GM19463 (cell line): ENCODE data around the gene TPO.
"Not testable (repeated sequence)": the region's sequence is repeated elsewhere in the genome, so short reads cannot be mapped to it uniquely, and the experiment has no call there.

Source experiments
- ATAC-seq: cut with Tn5 transposase; IDR thresholded peaks from one replicate; pipeline ENCODE4 v1.9.1; 2021; ENCODE audit warnings: mild to moderate bottlenecking, moderate library complexity; ENCODE audit not compliant: unreplicated experiment

TPO gene

DNA sequence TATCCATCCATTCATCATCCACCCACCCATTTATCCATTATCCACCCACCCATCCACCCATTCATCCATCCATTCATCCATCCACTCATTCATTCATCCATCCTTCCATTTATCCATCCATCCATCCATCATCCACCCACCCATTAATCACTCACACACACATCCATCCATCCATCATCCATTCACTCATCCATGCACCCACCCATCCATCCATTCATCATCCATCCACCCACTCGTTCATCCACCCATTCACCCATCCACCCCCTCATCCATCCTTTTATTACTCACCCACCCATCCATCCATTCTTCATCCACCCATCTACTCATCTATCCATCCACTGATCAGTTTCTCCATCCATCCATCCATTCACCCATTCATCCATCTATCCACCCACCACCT, 8.1 kb upstream of the TPO start:
- ATAC-seq: no peak

- ATAC-seq: no peak
These were observed 7.3 kb upstream of the TPO start for GRCh38 chr2:1405967-1406366.

DNA sequence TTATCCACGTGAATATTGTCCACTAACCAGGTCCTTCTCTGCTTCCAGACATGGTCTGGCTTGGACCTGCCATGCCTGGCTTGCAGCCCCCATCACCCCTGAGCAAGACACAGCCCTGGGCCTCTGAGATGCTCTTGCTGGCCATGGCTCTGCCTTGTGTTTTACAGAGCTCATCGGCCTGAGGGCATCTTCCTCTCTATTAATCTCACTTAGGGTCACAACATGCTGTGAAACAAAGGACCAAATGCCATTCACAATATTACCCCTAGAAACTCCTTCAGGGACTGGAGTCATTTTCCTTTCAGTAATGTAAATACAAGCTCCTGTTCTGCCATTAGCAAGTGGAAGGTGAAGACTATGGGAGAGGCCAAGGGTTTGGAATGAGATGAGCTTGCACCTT, 6.8 kb upstream of the TPO start:
- ATAC-seq: no peak

DNA sequence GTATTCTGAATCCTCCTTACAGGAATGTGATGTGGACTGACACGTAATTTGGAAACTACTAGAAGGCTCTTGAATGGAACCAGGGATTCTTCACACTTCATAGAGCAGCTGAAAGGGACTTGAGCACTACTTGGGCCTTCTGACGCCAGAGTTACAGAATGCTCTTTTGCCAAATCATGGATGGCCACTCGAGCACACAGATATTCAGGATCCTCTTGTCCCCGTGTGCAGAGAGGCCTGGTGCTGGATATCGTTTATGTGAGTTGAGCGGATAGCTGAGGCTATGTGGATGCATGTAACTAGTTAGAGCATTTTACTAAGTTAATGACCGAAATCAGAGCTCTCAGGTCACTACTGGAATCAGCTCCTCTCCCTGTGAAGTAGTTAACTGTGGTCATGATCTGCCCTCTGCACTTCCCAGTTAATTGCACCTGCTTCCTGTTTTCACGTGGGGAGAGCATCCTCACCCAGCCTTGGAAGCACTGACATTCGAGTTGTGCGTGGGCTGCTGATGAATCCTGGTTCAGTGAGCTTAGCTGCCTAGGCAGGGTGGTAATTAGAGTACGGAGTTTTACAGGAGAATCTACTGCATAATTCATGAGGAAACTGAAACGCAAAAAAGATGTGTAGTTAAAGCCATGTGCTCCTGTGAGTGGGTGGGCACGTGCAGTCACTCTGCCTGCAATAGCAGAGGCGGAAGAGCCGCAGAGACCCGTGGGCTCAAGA, 5.2 kb upstream of the TPO start:
- no peak for ATAC-seq

GRCh38 chr2:1414121-1414520, 858 bp downstream of the TPO start:
- no peak for ATAC-seq

DNA sequence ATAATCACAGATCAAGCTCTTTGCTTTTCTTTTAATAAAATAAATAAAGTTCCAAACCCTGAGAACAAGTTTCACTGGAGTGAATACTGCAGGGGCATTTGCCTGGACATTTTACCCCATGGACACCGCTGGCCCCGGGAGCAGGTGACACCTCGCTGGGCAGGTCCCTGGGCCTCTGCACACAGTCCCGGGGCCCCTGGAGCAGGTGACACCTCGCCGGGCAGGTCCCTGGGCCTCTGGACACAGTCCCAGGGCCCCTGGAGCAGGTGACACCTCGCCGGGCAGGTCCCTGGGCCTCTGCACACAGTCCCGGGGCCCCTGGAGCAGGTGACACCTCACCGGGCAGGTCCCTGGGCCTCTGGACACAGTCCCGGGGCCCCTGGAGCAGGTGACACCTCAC, 1.6 kb downstream of the TPO start:
- not testable (repeated sequence) for ATAC-seq

DNA sequence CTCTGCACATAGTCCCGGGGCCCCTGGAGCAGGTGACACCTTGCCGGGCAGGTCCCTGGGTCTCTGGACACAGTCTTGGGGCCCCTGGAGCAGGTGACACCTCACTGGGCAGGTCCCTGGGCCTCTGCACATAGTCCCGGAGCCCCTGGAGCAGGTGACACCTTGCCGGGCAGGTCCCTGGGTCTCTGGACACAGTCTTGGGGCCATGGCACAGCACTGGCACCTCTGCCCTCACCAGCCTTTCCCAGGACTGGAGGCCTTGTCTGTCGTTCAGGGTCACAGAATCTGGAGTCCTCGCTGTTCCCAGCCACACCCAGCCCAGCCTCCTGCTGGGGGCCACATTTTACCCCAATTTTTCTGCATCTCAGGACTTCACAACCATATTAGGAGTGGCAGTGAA, 2.2 kb downstream of the TPO start:
- no peak for ATAC-seq

- ATAC-seq: no peak
These were observed 5.3 kb downstream of the TPO start for GRCh38 chr2:1418566-1418965.

GRCh38 chr2:1420746-1421480, 7.7 kb downstream of the TPO start:
- no peak for ATAC-seq

- no peak for ATAC-seq
These were observed 8.5 kb downstream of the TPO start for GRCh38 chr2:1421731-1422130.

- ATAC-seq: no peak
These were observed 8.9 kb downstream of the TPO start for GRCh38 chr2:1422131-1422530.

DNA sequence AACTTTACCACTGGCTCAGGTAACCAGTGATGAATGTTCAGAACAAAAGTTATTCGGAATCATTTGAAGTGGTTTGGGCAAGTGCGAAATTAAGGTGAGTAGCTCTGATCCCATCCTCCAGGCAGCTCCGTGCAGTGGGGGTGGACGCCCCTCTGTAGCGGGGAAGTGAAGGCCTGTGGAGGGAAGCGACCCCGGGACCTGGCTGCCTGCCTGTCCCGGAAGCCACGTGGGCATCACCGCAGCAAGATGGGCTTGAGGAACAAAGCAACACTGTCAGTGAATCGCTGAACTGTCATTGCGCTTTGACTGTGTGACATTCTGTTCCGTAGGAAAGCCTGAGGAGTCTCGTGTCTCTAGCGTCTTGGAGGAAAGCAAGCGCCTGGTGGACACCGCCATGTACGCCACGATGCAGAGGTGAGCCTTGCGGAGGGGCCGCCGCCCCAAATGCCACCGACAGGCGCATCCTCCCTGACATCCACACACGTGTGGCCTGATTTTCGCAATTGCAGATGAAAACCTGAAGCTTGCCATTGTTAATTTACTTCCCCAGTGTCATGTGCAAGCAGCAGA, 9.5 kb downstream of the TPO start:
- ATAC-seq: no peak

- ATAC-seq: no peak
These were observed 13.8 kb downstream of the TPO start for GRCh38 chr2:1427086-1427485.

DNA sequence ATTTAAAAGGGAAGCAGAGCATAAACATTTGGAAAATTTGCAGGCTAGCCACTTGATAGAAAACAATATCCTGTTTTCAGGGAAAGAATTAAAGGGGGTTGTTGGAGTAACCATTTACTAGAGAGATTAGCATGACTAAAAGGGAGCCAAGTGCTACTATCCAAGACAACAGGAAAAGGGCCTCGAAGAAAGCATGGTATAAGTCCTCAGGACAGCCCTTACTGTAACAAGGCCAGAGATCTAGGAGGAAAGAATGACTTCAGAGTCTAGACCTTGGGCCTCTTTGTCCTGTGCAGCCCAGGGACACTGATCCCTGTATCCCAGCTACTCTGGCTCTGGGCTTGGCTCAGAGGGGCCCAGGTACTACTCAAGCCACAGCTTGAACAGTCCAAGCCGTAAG, 16.6 kb downstream of the TPO start:
- no peak for ATAC-seq

GRCh38 chr2:1430491-1430890, 17.2 kb downstream of the TPO start:
- no peak for ATAC-seq

GRCh38 chr2:1431886-1432400, 18.7 kb downstream of the TPO start:
- no peak for ATAC-seq

DNA sequence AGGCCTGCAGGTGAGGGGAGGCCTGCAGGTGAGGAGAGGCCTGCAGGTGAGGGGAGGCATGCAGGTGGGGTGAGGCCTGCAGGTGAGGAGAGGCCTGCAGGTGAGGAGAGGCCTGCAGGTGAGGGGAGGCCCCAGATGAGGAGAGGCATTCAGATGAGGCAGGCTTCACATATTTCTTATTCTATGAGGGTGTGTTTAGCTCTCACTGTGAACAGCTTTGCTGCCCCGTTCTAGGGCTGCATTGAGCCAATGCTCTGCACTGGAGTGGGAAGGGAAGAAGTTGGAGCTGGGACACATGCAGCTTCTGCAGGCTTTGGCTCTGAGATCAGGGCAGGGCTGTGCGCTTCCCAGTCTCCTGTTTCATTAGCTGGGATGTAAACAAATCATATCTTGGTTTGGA, 19.5 kb downstream of the TPO start:
- ATAC-seq: no peak

- no peak for ATAC-seq
These were observed 23.1 kb downstream of the TPO start for GRCh38 chr2:1436369-1436768.

DNA sequence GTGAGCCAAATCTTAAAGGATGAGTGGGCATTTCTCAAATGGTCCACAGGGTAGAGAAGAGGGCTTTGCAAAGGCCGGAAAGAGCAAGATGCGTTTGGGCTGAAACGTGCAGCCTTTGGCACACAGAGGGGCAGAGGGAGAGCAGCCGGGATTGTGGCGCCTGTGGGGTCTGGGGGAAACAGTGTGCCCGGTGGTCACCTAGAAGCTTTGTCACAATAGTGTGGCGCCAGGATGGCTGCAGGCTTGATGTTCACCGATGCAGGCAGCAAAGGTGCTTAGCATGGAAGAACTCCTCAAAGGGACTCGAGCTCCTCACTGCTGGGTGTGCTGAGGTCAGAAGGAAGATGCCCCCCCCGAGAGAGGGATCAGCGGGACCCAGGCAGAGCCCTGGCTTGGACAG, 23.8 kb downstream of the TPO start:
- ATAC-seq: no peak

DNA sequence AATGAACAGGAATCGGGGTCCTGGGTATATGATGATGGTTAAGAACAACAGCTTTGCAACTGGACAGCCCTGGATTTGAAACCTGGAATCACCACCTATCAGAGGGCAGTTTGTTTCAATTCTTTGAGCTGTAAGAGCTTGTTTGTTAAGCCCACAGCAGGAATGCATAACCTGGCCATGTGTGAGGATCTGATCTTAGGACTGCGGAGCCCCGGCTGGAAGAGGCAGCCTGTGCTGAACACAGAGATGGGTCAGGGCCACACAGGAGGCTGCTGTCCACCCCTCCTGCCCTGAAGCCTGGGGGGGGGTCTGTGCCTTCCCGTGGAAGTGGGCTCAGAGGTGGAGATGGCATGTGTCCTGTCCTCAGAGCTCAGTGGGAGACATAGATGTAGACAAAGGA, 24.3 kb downstream of the TPO start:
- no peak for ATAC-seq

DNA sequence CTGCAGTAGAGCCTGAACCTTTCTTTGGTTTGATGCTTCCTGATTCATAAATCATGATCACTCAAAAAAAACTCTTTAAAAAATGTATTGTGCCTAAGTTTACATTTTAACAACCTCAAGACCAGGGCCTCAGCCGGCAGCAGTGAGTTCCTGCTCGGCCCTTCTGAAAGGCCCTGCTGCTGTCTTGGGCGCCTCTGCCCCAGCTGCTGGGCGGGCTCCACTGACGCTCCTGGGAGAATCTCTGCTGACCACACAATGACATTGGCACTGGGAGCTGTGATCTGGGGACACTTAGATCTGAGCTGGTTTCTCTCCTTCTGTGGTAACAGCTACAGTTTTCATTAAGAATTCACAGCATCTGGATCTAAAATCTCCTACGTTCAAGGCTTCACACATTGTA, 25.7 kb downstream of the TPO start:
- ATAC-seq: no peak

DNA sequence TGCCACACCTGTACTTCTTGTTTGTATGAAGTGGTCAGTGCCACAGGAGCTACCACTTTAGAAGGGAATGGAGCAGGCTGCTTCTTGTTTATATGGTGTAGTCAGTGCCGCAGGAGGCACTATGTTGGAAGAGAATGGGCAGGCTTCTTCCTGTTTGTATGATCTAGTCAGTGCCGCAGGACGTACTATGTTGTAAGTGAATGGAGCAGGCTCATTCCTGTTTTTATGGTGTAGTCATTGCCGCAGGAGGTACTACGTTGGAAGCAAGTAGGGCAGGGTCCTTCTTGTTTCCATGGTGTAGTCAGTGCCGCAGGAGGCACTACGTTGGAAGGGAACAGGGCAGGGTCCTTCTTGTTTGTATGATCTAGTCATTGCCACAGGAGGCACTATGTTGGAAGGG, 27.3 kb downstream of the TPO start:
- no peak for ATAC-seq
